A549 treated with ZK216348 at 1 μM for 4 hours (cell line): ENCODE measurements around the gene RAB20. TPM values are rescaled to one million over a fixed set of nuclear protein-coding genes. Genes with fewer than 3 reads are reported as not detected.

Experiments
- total RNA-seq: library from RNA; stranded (reverse); fragments of 200-300 nt; extraction: Qiagen RNA extraction; gene quantifications from 5 replicates; pipeline ENCODE4 v1.2.3, GENCODE V29; 2022; ENCODE audit warnings: low read depth

The RAB20 gene
- total RNA-seq = 1.1 to 1.9 TPM (median 1.5 TPM) in 5 replicates

GRCh38 chr13:110561344-110562035 lies at the start of gene RAB20:
Gene RAB20, minus strand, starts transcription at chr13:110561722. Its CDS starts 203 bp downstream, at chr13:110561519.

Other genes with a start within 250 kb of the RAB20 start
- gene NAXD, start 53.8 kb upstream of the RAB20 start, total RNA-seq = 11.8 to 19.6 TPM (median 18.7 TPM) in 5 replicates
- gene CARS2, start 144.4 kb upstream of the RAB20 start, total RNA-seq = 43.1 to 68.8 TPM (median 57.1 TPM) in 5 replicates
- gene ING1, start 152.0 kb upstream of the RAB20 start, total RNA-seq = 9.2 to 13.5 TPM (median 11.2 TPM) in 5 replicates